ENCODE measurements around the gene ANKS1A.
A peak's percentile ranks its signal among the peaks of the same experiment; 100 is the strongest.
"Not testable (repeated sequence)": the region's sequence is repeated elsewhere in the genome, so short reads cannot be mapped to it uniquely, and the experiment has no call there.

ANKS1A gene

GRCh38 chr6:34884073-34884472, 5.0 kb upstream of the ANKS1A start:
- not testable (repeated sequence) for DNase-seq (ENCODE audit: low read depth)

- DNase-seq (ENCODE audit: low read depth), result no peak
Observed at GRCh38 chr6:34884996-34885395, 4.1 kb upstream of the ANKS1A start.

DNA sequence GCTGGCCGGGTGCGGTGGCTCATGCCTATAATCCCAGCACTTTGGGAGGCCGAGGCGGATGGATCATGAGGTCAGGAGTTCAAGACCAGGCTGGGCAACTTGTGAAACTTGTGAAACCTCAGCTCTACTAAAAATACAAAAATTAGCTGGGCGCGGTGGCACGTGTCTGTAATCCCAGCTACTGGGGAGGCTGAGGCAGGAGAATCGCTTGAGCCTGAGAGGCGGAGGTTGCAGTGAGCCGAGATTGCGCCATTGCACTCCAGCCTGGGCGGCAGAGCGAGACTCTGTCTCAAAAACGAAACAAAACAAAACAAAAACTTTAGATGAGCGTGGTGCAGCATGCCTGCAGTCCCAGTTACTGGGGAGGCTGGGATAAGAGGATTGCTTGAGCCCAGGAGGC, 3.2 kb upstream of the ANKS1A start:
- DNase-seq (ENCODE audit: low read depth), result not testable (repeated sequence)

DNA sequence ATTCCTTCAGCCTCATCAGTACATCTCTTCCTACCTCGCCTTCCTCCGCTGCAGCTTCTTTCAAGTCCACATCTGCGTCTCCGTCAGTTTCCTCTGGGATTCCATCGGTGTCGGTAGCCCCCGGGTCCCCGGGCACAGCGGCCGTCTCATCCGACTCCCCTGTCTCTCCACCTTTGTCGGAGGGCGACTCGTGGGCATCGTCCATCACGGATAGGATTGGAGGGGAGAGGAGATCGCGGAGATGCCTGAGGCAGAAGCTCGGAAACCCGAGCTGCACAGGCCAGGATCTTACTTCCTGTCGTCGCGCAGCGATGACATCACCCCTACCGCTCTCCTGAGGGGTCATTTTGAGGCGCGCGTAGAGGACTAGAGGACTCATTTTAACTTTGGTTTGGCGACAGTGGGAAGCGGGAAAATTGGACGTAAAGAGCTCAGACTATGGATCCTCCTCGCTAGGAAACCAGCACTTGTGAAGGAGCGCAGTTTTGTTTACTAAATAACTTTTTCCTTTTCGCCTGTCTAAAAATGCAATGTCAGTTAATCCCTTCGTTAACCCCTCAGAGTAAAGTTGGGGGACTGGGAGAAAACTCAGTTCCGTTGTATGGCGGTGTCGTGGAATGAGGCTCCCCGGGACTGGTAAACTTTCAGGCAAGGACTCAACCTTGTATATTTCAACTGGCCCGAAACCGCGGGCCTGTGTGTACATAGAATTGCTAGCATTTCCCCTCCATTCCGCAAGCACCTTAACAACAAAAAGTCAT, 1.1 kb upstream of the ANKS1A start, which contains the start of gene TAF11:
Gene TAF11, minus strand, starts transcription at position 290 of the 761 bp plus-strand sequence. Its CDS starts 85 bp downstream, at position 205.
- DNase-seq (ENCODE audit: low read depth), result peak; percentile 96

DNA sequence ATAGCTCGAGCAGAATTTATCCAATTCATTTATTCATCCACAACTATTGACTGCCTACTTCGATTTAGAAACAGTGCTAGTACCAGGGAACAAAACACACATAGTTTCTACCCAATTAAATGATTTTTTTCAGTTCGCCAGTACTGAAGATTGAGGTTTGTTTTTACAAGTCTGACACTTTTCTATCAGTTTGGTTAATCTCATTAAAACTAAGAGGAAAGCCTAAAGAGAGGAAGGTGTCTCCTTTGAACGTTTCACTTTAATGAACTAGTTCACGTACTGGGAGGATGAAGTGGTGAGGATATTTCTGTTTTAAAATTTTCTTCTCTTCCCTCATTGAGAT, 570 bp upstream of the ANKS1A start:
- DNase-seq (ENCODE audit: low read depth), result no peak

DNA sequence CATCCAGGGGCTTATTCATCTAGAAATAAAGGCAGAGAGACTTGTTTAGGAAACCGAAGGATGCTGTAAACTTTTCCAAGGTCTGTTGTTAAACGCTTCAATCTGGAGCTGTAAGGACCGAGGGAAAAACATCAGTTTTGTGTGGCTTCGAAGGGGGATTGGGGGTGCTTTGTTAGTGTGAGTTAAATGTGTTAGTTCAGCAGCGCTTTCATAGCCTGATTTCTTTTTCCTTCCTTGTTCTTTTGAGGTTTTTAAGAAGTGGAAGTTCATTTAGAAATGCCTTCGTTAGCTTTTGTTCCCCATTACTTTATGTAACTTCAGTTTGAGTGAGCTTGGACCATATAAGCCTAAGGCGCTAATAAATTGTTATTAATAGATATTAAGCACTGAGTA, 1.5 kb downstream of the ANKS1A start:
- no peak for DNase-seq (ENCODE audit: low read depth)

DNA sequence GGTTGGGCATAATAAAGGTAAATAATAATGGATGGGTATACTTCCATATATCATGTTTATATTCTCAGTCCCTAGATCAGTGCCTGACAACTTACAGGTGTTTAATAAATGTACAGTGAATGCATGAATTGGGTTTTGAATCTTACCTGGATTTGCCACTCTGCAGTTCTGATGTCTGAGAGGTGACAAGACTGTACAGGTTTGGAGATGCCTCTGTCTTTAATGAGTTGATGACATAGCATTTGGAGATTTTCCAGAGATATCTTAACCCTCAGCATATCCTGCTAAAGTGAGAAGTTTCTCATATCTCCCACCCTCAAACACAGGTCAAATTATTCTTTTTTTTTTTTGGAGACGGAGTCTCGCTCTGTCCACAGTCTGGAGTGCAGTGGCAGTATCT, 2.2 kb downstream of the ANKS1A start:
- DNase-seq (ENCODE audit: low read depth), result no peak

DNA sequence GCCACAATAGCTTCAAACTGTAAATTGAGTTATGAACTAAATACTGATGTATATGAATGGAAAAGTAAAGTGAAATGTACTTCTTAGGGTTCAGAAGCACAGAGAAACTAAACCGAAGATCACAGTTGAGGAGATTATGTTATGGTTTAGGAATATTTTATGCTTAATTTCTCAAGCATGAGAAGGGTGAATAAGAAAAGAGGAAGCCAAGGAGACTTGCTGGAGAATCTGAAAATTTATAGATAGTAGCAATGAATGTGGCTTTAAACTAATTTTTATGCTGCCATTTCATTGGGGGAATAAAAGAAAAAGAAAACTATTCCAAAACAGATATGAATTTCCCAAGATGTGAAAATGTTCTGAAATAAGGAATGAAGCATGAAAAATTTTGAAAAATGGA, 5.6 kb downstream of the ANKS1A start:
- DNase-seq (ENCODE audit: low read depth), result no peak

- no peak for DNase-seq (ENCODE audit: low read depth)
Observed at GRCh38 chr6:34897130-34897529, 8.1 kb downstream of the ANKS1A start.

DNA sequence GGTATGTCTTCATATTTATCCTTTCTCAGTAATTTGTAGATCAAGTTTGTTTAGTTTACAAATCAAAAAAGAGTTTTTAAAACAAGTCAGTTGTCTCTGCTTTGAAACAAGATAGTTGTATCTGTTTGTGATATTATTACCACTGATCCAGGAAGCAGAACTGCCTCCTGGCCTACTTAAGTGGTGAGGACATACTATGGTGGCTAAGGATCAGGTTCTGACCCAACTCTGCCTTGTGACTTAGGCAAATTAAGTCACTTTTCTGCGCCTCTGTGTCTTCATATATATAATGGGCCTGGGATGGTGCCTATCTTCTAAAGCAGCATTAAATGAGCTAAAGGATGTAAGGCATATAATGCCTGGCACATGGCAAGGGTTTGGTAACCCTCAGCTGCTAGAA, 8.7 kb downstream of the ANKS1A start:
- DNase-seq (ENCODE audit: low read depth), result no peak

DNA sequence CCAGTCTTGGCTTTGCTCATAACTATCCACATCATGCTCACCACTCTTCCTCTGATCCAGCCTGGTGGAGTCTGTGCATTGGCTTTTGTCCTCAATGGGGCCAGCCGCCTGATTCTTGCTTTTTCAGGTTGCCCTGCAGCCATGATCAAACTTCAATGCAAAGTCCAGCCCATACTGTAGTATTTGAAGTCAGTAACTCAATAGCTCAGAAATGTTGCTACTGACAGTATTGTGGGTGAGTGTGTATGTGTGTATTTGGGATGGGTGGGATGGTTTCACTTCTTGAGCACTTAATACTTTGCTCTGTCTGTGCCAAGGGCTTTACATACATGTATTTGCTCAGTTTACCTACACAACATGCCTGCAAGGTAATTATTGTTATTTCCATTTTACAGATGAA, 10.7 kb downstream of the ANKS1A start:
- not testable (repeated sequence) for DNase-seq (ENCODE audit: low read depth)

DNA sequence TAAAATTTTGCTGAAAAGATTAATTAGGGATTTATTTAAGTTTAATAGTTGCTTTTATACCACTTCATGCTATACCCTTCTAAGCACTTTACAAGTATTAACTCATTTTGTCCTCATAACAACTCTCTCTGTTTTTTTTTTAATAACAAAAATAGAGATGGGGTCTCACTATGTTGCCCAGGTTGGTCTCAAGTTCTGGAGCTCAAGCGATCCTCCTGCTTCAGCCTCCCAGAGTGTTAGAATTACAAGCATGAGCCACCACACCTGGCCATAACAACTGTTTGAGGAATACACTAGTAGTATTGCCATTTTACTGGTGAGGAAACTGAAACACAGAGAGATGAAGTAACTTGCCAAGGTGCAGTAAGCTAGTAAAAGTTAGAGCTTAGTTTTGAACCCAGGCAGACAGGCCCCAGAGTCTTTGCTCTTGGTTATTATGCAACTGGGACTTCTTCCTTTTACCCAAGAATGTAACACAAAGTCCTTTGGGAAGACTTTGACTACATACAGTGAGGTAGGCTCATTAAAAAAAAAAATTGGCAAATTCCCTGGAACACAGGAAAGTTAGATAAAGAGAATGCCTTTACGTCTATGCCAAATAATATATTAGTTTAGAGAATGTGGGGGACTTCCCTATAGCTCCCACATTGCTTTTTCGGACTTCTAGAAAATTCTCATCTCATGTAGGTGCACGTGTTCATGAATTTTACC, 11.4 kb downstream of the ANKS1A start:
- no peak for DNase-seq (ENCODE audit: low read depth)

DNA sequence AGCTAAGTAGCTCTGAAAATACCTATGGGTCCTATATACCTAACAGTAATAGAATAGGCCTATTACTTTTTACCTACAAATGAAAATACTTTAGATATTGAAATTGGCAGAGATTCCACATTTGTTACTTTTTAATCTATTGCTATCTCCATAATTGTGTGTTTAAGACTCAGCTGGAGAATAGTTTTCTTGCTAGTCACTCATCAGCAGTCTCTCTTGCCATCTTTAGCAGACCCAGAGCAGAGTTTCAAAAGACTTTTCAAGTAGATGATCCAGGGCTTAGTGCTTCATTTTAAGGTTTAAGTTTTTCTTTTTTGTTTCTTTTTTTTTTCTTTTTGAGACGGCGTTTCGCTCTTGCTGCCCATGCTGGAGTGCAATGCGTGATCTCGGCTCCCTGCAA, 12.9 kb downstream of the ANKS1A start:
- peak; percentile 13 for DNase-seq (ENCODE audit: low read depth)

GRCh38 chr6:34904990-34905613, 16.0 kb downstream of the ANKS1A start:
- DNase-seq (ENCODE audit: low read depth), result no peak

DNA sequence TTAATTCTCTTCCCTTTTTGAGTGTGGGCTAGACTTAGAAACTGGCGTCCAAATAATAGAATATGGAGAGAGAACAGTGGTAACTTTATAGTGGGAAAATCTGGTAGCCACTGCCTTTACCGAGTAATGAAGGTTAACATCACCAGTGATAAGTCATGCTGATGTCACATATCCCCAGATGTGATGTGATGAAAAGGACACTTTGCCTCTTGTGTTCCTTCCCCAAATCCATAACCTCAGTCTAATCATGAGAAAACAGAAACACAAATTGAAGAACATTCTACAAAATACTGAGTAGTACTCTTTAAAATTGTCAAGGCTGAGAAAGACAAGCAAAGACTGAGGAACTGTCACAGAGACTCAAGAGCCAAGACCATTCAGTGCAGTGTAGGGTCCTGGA, 17.8 kb downstream of the ANKS1A start:
- no peak for DNase-seq (ENCODE audit: low read depth)

GRCh38 chr6:34908194-34908593, 19.1 kb downstream of the ANKS1A start:
- DNase-seq (ENCODE audit: low read depth), result no peak

DNA sequence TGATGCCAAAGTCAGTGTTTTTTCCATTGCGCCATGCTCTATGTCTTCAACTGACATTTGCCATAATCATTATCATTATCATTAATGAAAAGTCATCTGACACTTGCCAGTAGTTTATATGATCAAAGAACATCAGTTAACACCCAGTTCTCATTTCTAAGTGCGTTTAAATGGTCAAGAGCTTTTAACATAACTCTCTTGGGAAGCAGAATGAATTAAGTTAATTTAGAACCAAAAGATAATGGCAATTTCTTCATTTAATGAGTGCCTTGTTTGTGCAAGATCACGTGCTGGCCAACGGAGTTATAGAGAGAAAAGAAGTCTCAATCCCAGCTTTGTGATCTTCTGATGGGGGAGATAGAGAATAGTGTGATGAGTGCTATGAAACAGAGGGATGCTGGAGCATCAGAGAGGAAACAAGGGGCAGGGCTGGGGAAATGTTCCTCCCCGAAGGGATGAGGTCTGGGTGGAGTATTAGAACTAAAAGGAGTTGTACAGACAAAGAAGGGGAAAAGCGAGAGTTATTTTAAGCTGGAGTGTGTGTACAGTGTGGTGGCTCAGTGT, 20.3 kb downstream of the ANKS1A start:
- no peak for DNase-seq (ENCODE audit: low read depth)

- DNase-seq (ENCODE audit: low read depth), result no peak
Observed at GRCh38 chr6:34911822-34912221, 22.8 kb downstream of the ANKS1A start.

- peak; percentile 92 for DNase-seq (ENCODE audit: low read depth)
Observed at GRCh38 chr6:34912715-34913464, 23.8 kb downstream of the ANKS1A start.

DNA sequence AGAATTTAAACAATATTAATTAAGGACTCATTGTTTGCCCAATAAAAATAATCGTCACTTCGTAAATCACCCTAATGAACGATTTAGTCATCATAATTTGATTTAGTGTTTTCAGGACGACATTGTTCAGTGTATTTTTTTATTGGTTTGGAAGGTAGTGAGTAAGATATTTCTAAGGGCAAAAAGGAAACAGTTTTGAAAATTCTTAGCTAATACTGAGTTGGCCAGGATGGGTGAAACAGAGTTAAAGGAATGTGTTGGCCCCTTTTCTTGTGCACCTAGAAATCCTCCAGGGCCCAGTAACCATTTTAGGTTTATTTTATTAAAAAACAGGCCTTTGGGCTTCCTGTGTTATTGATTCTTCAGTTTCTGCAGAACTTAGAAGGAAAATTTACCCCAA, 25.3 kb downstream of the ANKS1A start:
- peak; percentile 69 for DNase-seq (ENCODE audit: low read depth)

DNA sequence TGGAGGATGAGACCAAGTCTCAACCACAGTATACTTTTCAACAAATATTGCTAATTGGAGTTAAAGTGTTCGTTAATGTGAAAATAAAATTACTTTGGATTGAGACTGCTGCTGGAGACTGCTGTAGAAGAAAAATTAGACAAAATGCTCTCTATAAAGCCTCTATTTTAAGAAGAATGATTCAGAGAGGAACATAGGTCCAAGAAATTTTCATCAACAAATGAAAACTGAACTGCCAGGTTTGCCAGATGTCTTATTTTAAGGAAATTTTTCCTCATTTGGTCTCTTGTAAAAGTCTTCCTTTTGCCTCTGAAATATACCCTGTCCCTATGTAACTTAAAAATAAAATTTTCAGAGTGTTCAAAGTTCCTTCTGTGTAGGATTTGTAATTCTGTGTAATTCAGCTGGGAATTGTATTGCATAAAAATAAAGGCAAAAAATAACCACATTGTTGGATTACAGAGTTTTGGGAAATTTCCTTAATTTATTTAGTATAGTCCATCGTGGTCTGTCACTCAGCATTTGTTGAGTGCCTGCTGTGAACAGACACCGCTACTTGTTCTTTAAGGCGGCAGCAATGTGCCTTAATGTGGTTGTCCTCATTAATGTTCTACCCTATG, 27.4 kb downstream of the ANKS1A start:
- no peak for DNase-seq (ENCODE audit: low read depth)
